ENCODE measurements around the gene PAN3.

PAN3 gene

DNA sequence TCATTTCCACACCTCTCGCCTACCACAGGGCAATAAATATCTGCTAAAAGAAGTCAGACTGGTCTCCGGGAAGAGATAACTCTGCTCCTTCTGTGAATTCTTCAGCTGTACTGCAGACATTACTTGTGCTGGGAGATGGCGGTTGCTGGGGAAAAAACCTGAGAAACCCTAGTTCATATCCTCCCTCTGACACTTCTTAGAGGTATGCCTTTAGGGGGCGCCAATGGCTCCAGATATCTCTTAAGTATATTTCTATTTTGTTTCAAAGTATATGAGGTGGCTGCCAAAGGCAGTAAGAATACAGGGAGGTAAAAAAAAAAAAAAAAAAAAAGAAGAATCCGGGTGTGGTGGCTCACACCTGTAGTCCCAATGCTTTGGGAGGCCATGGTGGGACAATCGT is 175.2 kb downstream of the PAN3 start:
- peak in 1 of 3 donors; percentile 8 for DNase-seq (ENCODE audit: low read depth in 3 of 3)

DNA sequence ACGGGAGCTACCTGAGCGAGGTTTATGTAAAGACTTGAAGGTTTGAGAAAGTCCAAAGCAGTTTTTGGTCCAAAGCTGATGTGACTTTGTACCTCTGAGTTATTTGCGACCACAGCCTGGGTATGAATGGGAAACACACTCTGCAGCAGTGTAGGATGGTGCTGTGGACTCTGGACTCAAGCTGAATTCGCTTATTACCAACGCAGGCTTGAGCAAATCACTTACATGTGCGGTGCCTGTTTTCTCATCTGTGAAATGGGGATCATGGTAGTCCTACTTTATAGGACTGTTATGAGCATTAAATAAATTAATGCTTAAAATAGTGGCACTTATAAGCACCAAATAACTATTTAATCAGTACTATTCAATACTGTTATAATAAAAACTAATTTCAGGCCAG is 176.5 kb downstream of the PAN3 start:
- no peak for DNase-seq (ENCODE audit: low read depth in 3 of 3)

DNA sequence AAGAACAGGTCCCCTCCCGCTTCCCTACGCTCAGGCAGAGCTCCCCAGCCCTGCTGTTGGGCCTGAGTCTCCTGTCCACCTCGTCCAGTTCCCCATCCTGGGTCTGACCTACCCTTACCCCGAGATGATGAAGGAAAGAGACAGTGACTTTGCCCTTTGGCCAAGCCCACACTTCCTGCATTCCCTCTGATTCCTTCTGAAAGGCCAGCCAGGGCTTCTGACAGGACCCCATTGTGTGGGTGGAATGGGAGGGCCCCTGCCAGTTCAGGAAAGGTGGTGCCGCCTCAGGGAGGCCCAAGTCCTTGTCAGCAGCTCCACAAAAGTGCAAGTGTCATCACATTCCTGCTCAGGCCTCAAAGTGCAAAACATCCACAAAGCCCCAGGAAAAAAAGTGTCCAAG is 177.8 kb downstream of the PAN3 start:
- no peak for DNase-seq (ENCODE audit: low read depth in 3 of 3)

DNA sequence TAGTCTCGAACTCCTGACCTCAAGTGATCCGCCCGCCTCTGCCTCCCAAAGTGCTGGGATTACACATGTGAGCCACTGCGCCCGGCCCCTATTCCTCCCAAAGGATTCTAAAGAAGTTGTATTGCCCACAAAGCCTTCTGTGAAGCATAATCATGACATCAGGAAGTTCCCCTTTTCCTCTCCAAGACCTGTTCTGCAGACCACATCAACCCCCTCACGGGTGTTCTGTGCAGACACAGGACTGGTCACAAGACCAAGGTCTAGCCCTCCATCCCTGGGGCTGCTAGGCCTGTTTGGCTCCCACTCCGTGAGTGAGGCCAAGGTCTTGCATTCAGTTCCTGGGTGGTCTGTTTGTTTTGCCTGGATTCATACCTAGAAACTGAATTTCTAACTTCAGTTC is 178.5 kb downstream of the PAN3 start:
- no peak for DNase-seq (ENCODE audit: low read depth in 3 of 3)

DNA sequence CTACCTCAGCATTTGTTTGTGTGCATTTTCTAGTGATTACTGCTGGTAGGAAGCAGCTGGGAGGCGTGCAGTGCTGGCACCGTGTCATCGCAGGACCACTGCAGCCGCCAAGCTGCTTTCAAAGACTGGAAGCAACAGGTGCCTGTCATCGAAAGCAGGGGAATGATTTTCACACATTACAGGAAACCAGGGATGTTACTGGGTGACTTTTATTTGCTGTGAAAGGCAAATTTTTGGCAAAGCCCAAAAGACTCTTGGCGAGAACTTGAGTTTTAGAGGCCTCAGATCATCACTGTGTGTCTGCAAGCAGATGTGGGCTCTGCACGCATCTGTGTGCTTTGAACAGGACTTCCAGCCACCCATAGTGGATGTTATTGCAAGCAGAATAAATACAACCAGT is 180.2 kb downstream of the PAN3 start:
- no peak for DNase-seq (ENCODE audit: low read depth in 3 of 3)

GRCh38 chr13:28319528-28319927 is 181.2 kb downstream of the PAN3 start:
- no peak for DNase-seq (ENCODE audit: low read depth in 3 of 3)

- no peak for DNase-seq (ENCODE audit: low read depth in 3 of 3)
Measured at GRCh38 chr13:28320209-28320608, 181.9 kb downstream of the PAN3 start.

DNA sequence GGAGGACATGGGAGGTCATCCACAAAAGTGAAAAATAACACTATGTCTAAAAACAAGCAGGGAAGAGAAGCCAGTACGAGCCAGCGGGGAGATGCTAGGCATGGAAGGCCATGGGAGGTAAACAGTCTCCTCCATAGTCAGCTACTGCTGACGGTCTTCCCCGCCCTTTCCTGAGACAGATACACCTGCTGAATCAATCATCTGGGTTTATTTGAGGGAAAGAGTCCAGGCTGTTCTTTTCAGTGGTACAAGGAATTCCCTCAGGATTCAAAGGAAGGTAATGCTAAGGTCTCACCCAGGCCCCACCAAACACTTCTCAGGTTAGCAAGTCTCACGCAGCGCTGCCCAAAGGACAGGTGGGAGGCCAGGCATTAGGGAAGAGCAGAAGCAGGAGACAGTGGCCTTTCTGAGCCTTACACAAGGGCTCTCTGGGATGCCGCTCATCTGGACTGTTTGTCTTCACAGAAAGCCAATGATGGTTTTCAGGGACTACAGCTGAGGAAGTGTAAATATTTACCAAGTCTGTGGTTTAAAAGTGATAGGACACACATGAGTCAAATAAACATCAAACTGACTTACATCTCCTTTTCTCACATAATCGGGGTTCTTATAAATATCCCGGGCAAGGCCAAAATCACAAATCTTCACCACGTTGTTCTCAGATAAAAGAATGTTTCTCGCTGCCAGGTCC is 182.7 kb downstream of the PAN3 start:
- DNase-seq (ENCODE audit: low read depth in 3 of 3): no peak

DNA sequence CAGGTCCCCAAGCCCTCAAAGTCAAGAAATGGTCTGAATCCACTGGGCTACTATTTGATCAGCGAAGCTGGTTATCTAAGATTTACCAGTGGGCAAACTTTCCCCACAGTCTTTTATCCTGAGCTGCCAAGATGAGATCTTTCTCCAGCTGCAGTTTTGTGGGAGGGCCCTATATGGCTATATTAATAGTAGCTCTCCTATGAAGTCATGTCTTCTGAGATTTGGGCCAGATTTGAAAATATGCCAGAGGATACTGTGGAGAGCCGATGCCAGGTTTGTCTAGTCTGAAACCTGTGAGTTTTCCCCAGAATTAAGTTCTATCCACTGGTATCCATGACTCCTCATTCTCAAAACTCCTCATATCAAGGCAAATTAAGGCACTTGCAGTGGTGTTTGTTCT is 183.4 kb downstream of the PAN3 start:
- DNase-seq (ENCODE audit: low read depth in 3 of 3): no peak

- DNase-seq (ENCODE audit: low read depth in 3 of 3): no peak
Measured at GRCh38 chr13:28322256-28322905, 184.0 kb downstream of the PAN3 start.

- DNase-seq (ENCODE audit: low read depth in 3 of 3): peak; percentile 20 to 47 (median 34)
Measured at GRCh38 chr13:28324181-28324789, 185.9 kb downstream of the PAN3 start.

DNA sequence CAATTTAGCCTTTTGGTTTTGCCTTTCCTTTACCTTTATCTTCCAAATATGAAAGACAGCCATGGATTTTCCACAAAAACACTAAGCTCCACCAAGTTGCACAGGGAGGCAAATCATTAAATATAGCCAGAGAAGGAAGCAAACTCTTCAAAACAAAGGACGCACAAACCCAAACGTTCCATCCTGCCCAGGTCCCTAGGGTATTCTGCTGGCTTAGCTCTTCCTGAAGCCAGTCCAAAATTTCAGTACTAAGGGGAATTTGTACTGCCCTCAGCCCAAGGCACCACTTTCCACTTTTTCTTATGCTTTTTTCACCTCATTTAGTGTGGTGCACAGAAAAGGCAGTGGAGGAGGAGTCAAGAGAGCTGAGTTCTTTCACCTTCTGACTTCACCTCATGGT is 186.7 kb downstream of the PAN3 start:
- no peak for DNase-seq (ENCODE audit: low read depth in 3 of 3)

DNA sequence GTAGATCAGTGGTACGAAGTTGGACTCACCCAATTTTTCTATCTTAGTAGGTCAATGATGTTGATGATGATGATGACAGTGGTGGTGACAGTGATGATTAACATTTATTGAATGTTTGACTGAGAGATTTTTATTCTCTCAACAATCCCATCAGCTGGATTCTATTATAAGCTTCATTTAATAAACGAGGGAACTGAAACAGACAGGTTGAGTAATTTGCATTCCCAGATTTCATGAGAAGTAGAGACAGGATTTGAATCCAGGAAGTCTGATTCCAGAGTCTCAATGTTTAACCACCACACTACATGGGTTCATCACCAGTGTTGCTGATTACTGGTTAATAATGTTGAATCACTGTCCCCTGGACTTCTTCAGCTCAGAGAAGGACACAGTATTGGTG is 187.7 kb downstream of the PAN3 start:
- DNase-seq (ENCODE audit: low read depth in 3 of 3): no peak

- no peak for DNase-seq (ENCODE audit: low read depth in 3 of 3)
Measured at GRCh38 chr13:28327373-28328270, 189.3 kb downstream of the PAN3 start.

- no peak for DNase-seq (ENCODE audit: low read depth in 3 of 3)
Measured at GRCh38 chr13:28328271-28328607, 189.9 kb downstream of the PAN3 start.

DNA sequence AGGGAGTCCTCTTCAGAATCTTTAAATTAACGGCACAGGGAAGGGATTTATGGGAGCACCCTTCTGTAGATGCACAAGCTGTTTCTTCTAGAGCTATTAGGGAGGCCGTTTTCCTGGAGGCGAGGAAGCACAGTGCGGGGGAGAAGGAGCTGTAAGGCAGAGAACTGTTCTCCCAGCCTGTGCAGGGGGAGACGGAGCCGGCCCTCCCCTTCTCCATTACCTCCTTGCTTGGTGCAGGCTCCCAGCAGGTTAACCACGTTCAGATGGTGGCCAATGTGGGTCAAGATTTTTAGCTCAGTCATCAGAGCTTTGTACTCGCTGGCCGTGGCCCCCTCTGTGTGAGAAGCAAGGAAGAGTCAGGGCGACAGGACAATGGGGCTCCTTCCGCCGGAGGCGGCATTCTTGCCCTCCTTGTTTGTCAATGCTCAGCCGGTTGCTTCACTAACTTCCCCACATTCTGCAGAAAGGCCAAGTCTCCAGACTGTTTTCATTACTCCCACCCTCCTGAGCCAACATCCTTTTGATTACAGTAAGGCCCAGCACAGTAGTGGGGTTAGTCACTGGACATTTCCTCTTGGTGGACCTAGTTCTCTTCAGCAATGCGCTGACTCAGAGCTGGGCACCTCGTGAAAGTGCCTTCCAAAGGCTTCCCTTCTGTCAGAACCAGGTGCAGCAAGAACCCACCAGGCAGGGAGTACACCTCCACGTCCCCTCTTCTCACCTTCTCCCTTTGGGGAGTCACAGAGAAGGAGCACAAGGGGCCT is 191.2 kb downstream of the PAN3 start:
- no peak for DNase-seq (ENCODE audit: low read depth in 3 of 3)

GRCh38 chr13:28333204-28333881 is 195.0 kb downstream of the PAN3 start:
- no peak for DNase-seq (ENCODE audit: low read depth in 3 of 3)

DNA sequence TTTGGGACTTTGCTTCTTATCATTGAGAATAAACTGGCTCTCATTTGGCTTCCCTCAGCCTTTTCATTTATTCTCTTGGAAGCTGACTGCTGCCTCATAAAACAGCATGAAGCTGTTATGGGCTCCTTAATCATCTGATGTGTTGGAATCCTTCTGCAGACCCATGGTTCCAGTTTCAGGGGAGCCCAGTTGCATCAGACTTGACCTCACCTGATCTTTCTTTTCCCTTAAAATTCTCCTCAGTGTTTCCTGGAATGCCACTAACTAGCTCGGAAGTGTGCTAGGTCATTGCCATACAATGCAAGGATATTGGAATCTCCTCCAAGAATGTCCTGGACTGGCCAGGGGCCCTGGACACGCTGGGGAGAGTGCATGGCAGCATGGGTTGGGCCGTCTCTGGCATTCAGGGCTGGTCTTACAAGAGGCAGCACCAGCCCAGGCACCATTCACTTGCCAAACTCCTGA is 197.9 kb downstream of the PAN3 start:
- no peak for DNase-seq (ENCODE audit: low read depth in 3 of 3)

GRCh38 chr13:28337166-28338005 is 199.0 kb downstream of the PAN3 start:
- DNase-seq (ENCODE audit: low read depth in 3 of 3): no peak

GRCh38 chr13:28338006-28338574 is 199.7 kb downstream of the PAN3 start:
- DNase-seq (ENCODE audit: low read depth in 3 of 3): no peak
